Measurements from ENCODE around the gene CACNA1G. TPM values are rescaled to one million over a fixed set of nuclear protein-coding genes. Genes with fewer than 3 reads are reported as not detected.
A peak's percentile ranks its signal among the peaks of the same experiment; 100 is the strongest.

Gene CACNA1G
- total and polyA plus RNA-seq, 4 donors, result under 0.01 to 0.14 (median 0.01) TPM; not detected in 1

- Histone ChIP-seq H3K36me3 (ENCODE audit: control insufficient read depth in 4 of 4, insufficient read depth in 3 of 4, low read depth in 1 of 4, low read length in 3 of 4) (peaks cover 0 to 5% (median 1%) of the 10 kb centered on the region in 4 donors), H3K27me3 (ENCODE audit: control insufficient read depth in 4 of 4, insufficient read depth in 4 of 4, low read length in 3 of 4) (peaks cover 0 to 6% (median 3%) of the 10 kb centered on the region in 4 donors), H3K27ac (ENCODE audit: low read depth in 1 of 2, low read length in 2 of 2) (no peak overlapping the region), H3K9me3 (ENCODE audit: control insufficient read depth in 4 of 4, low read length in 3 of 4) (no peaks in the 10 kb centered on the region), H3K9ac (ENCODE audit: low read depth in 1 of 2, low read length in 2 of 2) (no peak overlapping the region), H3K4me3 (ENCODE audit: low read depth in 1 of 3, low read length in 3 of 3) (peak overlapping the region in 1 of 3 donors; percentile 49), H3K4me1 (ENCODE audit: control insufficient read depth in 4 of 4, insufficient read depth in 4 of 4, low read length in 3 of 4) (peaks cover 11 to 21% (median 17%) of the 10 kb centered on the region in 4 donors)
- WGBS, result 7% methylated on average over 27 of the region's 27 CpGs
- TF ChIP-seq SP1 (IDR thresholded peaks at IDR 0.05) (peak; percentile 31), FOXA1 (IDR thresholded peaks at IDR 0.05) (no peak), ATF3 (IDR thresholded peaks at IDR 0.05) (no peak), JUND (IDR thresholded peaks at IDR 0.05) (no peak), HNF4A (conservative IDR thresholded peaks at IDR 0.05) (peak; percentile 71 to 92), NR2F2 (IDR thresholded peaks at IDR 0.05) (peak; percentile 73), ZBTB33 (IDR thresholded peaks at IDR 0.05) (no peak), REST (IDR thresholded peaks at IDR 0.05) (no peak), FOXA2 (IDR thresholded peaks at IDR 0.05) (no peak), HNF4G (IDR thresholded peaks at IDR 0.05) (peak; percentile 67), RXRA (IDR thresholded peaks at IDR 0.05) (peak; percentile 51 to 78), EGR1 (IDR thresholded peaks at IDR 0.05; ENCODE audit: low read depth in 2 of 2) (no peak)
- DNase-seq (ENCODE audit: low spot score), result no peak
Observed at GRCh38 chr17:50559674-50560184, 786 bp upstream of the CACNA1G start.

- WGBS, result 4% methylated on average over 88 of the region's 88 CpGs
- H3K4me1 ChIP-seq (ENCODE audit: control insufficient read depth in 4 of 4, insufficient read depth in 4 of 4, low read length in 3 of 4), result peaks cover 11 to 21% (median 17%) of the 10 kb centered on the region in 4 donors
Observed at GRCh38 chr17:50560931-50561745, 623 bp downstream of the CACNA1G start.

More at GRCh38 chr17:50560931-50561745, 623 bp downstream of the CACNA1G start:
- H3K9me3 ChIP-seq (ENCODE audit: control insufficient read depth in 4 of 4, low read length in 3 of 4), result no peaks in the 10 kb centered on the region
- peaks cover 0 to 6% (median 4%) of the 10 kb centered on the region in 4 donors for H3K27me3 ChIP-seq (ENCODE audit: control insufficient read depth in 4 of 4, insufficient read depth in 4 of 4, low read length in 3 of 4)
- no peak for DNase-seq (ENCODE audit: low spot score)
- H3K4me3 ChIP-seq (ENCODE audit: low read depth in 1 of 3, low read length in 3 of 3), result peak overlapping the region in 1 of 3 donors; percentile 49
- no peak overlapping the region for H3K9ac ChIP-seq (ENCODE audit: low read depth in 1 of 2, low read length in 2 of 2)
- H3K27ac ChIP-seq (ENCODE audit: low read depth in 1 of 2, low read length in 2 of 2), result no peak overlapping the region
- no peaks in the 10 kb centered on the region for H3K36me3 ChIP-seq (ENCODE audit: control insufficient read depth in 4 of 4, insufficient read depth in 3 of 4, low read depth in 1 of 4, low read length in 3 of 4)
- TF ChIP-seq YY1 (IDR thresholded peaks at IDR 0.05), result no peak
- no peak for TF ChIP-seq JUND (IDR thresholded peaks at IDR 0.05)
- no peak for TF ChIP-seq EGR1 (IDR thresholded peaks at IDR 0.05; ENCODE audit: low read depth in 2 of 2)
- no peak for TF ChIP-seq HNF4G (IDR thresholded peaks at IDR 0.05)

Data from liver (tissue), 9 donors.